M059J (cell line): Measurements from ENCODE around the gene RASA3. TPM values are rescaled to one million over a fixed set of nuclear protein-coding genes. Genes with fewer than 3 reads are reported as not detected.
"Not testable (repeated sequence)": the region's sequence is repeated elsewhere in the genome, so short reads cannot be mapped to it uniquely, and the experiment has no call there.

Experiments
- DNase-seq: peaks from one replicate; pipeline ENCODE4 v3.0.0-alpha.2; 2012; ENCODE audit warnings: low read depth
- total RNA-seq: library from RNA; depleted of rRNA; stranded (reverse); fragments of >200 nt; shearing (Covaris generic); gene quantifications from 2 replicates; pipeline ENCODE4 v1.2.3, GENCODE V29; 2014

Gene RASA3
- total RNA-seq, 1 experiment from 2014 or later = 23.9 TPM

DNA sequence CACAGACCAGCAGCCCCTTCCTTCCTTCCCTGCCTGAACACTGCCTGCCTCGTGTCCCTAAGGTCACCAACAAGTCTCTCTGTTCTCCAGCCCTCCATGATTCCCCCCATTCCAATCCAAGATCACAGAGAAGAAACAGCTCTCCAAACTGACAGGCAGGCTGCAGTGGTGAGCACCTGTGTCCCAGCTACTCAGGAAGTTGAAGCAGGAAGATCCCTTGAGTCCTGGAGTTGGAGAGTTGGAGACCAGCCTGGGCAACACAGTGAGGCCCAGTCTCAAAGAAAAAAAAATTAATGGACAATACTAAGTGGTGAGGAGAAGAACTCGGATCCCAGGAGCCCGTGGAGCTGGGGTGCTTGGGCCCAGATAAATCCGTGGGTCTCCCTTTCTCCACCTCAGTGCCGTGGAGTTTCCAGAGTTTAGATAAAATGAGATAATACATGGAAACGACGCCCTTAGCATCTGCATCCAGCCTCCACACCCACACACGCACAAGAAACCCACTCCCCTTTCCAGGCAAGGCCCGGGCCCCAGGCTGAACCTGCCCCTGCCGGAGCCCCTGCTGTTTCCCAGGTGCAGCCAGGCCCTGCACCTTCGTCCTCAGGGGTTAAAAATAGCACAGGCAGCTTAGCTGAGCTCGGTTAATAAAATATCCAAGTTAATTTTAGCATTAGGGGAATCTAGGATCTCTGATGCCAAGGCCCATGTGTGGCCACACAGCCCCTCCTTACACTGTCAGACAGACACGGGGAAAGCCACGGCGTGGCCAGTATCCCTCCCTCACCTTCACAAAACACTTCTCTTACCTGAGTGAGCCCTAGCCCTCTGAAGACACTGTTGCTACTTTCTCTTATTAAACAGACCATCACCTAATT, 4.7 kb downstream of the RASA3 start:
- no peak for DNase-seq

DNA sequence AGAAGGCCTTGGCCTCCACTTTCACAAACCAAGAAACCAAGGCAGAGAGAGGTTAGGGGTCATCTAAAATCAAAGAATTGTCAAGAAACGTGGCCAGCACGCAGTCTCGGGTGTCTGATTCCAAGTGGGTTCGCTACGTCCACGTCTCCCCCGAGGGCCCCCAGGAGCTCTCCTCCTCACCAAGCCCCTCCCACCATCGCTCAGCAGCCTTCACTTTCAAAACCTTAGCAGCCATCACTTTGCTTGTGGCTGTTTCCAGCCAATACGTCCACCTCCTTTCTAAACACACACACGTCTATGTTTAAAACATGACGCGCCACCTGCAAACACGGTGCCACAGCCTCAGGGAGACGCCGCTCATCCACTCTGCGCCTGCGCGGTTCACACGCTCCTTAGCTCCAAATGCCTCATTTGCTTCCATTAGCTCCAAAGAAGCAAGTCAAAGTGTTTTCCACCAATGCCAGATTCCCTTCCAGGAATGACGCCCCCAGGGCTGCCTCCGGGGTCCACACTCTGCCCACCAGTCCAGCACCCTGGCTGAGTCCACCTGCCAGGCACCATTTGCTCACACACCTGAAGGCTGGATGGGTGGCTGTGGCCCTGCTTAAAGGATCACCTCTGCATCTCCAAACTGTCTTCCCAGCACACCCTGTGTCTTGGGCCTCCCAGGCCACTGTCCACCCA, 5.5 kb downstream of the RASA3 start:
- no peak for DNase-seq

DNA sequence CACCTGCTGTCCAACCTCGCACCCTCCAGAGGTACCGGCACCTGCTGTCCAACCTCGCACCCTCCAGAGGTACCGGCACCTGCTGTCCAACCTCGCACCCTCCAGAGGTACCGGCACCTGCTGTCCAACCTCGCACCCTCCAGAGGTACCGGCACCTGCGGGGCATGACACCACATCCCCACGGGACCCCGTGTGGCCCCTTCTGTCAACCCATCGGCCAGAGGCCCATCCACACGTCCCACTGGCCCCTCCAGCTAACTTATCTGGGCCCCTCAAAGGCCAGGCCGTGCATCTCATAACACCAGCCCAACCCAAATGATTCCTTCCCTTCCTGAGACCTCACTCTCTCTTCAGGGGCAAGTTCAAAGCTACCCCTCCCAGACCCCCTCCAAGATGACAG, 6.3 kb downstream of the RASA3 start:
- not testable (repeated sequence) for DNase-seq

DNA sequence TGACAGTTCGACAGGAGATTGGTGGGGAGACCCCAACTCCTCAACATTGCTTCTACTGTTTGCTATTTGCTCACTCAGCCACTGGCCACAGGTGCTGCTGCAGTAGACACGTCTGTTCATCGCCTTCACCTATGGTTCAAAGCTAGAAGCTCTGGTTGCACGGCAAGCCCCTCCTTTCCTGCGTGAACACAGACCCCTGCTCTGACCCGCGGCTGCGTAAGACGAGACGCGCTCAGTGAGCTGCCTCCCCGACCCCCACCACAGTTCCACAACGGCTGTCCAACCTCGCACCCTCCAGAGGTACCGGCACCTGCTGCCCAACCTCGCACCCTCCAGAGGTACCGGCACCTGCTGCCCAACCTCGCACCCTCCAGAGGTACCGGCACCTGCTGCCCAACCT, 6.8 kb downstream of the RASA3 start:
- DNase-seq = no peak

DNA sequence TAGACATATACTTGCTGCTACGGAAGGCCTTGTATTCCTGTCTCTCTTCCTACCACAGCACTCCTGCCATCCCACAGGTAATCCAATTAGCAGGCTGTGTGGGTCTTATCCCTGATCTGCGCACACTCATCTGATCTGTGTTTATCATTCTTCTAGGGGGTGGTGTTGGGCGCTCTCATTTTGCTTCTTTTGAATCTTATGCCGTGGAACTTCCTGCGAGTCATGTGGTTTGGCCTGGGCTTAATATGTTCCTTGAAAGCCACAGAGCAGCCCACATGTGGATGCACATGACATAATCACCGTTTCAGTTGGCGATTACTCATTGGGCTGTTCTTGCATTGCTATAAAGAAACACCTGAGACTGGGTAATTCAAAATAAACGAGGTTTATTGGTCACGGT, 7.5 kb downstream of the RASA3 start:
- DNase-seq = peak; percentile 78

DNA sequence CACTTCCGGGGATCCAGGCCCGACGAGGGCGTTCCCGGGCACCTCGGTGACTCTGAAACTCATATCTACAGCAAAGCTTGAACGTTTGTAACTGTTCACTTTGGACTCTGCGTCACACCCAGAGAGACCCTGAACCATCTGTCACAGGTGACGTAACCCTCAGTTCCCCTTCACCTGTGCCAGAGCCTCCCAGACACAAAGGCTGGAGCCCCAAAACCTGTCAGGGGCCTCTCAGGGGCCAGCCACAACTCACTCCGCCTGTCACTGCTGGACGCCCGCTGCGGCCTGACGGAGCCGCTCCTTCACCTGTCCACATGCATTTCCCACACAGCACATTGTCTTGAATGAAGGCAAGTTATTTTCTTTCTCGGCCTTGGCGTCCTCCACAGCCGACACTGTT, 8.0 kb downstream of the RASA3 start:
- DNase-seq = no peak

DNA sequence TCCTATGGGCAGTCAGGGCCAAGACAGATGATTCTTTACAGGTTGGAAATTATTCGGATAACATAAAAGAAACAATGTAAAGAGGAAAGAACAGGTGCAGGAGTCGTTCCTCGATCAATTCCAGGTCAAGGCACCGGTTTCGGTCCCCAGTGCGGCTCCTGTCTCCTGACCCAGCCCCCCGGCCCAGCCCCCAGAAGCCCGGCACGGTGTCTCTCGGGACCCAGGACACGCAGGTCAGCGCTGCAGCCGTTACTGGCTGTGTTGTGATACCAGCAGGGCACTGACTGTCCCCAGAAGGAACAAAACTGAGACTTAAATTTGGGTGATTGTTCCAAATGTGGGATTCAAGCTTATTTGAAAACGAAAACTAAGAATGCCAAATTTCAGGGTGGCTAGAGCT, 8.5 kb downstream of the RASA3 start:
- DNase-seq = no peak

DNA sequence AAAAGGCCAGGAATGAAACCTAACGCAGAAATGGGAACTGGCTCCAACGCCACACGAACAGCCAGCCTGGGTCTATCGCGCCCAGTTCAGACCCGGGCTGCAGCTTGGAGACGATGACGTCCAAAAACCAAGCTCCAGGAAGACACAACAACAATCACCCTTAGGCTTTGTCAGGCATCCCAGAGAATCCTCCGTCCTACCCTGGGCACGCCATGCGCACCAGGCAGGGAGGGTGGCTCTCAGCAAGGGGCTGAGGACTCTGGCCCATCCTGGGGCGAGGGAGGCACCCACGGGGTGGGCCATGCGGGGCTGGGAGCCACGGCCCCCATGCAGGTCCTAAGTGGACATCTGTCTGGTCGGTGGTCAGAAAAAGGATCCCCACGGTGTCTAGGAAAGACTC, 9.0 kb downstream of the RASA3 start:
- no peak for DNase-seq

DNA sequence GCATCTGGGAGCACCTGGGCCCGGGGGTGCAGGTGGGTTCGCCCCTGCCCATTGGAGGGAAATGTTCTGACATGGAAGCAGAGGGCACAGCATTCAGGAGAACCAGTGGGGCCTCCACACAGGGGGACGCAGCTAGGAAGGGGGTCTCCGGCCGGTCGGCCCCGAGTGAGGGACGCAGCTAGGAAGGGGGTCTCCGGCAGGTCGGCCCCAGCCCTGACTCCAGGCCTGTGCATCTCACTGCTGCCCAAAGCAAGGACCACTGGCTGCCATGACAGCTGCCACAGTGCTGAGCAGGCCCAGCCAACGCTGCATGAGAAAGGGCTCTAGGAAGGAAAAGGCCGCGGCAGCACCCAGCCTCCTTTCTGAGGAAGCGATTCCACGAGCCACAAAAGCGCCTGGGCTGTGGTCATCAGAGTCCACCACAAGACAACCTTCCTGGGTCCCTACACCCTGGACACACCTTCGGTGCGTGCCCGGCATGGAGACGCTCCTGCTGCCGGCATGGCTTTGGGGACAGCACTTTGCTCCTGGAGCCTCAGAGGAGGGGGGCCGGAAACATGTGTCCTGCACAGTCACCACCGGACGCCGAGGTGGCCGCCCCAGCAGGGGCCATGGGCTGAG, 9.7 kb downstream of the RASA3 start:
- DNase-seq = no peak

DNA sequence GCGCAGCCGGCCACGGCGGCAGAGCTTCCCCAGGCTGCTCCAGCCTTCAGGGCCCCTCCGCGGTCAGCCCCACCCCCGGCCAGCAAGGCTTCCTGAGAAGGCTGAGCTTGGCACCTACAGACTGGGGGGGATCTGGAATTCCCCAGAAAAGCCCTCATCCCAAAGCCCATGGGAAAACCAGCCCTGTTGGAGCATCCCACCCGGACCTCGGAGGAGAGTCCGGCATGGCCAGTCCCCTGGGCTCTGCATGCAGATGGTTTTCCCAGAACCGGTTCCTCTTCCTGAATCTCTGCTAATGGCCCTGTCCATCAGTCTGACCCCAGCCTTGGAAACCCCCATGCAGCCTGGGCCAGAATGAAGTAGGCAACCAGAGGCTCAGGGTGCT, 10.3 kb downstream of the RASA3 start:
- no peak for DNase-seq

DNA sequence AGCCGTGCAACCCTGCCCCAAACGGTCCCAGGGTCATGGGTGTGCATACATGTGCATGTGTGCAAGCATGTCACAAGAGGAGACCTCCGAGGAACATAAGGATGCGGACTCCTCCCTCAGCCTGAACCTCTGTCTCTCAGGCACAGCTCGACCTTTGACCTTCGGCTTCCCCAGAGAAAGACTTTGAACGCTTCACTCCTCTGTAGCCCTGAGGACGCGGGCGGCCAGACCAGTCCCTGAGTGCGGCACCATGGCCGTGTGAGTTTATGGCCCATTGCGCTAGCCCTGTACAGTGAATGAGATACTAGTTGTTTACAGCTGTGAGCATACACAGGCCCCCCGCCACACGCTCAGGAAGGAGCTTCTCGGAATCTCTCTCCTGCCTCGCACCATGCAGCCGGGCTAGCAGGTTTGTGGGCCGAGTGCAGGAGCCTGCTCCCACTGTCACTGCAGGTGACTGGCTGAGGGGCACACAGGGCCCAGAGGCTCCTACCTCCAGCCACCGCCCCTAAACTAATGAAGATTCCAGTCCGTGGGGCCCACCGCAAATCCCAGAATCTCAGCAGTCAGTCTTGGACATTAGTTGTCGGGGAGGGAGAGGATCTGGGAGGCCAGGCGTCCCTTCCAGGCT, 10.8 kb downstream of the RASA3 start:
- no peak for DNase-seq

DNA sequence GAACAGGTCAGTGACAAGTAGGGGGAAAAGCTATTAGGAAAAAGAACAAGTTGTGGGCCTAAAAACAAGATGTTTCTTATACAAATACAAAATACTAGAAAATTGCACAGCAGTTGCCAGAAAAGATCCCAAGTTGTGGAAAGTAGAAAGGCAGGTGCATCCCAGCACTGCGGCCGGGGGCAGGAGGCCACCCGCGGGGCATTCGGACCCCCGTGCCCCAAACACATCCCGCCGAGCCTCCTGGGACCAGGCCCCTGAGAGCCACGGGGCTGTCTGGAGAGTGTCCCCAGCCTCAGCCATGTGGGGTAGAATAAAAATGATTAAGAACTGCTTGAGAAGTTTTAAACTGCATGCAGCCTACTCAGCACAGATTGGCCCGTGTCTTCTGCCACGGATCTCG, 11.4 kb downstream of the RASA3 start:
- DNase-seq = no peak

DNA sequence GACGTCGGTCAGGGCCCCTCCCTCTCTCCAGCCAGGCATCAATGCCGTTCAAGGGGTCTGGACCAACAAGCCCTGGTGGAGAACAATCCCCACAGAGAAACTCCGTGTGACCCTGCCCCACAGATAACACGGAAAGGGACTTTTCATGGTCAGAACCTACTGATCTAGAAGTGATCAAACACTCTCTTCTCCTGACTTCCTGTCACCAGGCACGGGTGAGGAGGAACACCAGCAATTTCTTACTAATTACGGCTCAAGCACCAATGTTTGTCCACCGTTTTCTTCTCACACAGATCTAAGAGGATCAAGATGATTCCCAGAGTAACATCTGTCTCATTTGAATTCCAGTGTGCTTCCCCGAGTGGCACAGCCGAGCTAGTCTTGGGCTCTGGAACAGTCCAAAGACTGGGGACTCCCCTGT, 11.8 kb downstream of the RASA3 start:
- no peak for DNase-seq

DNA sequence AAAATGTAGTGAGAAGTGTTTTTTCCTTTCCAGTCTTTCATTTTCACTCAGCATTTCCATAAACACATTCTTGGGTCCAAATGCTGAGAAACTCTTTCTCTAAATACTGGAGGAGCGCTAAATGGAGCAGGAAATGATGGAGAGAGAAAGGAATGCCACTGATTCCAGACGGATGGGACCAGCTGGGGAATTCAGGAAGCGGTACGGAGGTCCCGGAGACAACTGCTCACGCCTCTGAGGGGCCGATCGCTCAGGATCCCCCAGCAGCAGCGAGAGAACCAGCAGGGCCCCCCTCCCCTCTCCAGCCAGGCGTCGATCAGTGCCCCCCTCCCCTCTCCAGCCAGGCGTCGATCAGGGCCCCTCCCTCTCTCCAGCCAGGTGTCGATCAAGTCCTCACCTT, 13.2 kb downstream of the RASA3 start:
- DNase-seq = peak; percentile 87

DNA sequence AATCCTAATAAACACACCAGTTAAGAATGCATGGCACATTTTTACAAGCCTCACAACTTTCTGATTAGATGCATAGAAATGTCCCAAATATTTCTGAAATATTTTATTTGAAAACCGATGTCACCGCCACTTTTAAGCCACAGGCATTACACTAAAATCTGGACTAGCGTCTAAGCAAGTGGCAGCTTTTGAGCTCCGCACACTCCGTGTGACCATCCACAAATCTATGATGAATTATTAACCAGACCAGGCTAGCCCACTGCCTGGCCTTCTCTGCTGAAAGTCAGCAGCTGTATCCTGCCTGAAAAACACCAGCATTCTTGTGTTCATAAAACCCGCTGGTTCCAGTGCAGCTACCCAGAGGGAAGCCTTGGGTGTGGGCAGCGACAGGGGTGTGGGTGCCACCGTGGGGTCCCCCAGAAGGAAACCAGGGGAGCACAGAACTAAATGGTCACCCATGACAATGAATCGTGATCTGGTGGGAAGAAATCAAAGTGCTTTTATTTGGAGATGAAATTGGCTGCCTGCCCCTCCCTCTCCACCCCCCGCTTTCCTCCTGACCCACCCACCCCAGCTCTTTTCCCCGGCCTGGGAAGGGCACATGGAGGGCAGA, 13.8 kb downstream of the RASA3 start:
- peak; percentile 52 for DNase-seq

DNA sequence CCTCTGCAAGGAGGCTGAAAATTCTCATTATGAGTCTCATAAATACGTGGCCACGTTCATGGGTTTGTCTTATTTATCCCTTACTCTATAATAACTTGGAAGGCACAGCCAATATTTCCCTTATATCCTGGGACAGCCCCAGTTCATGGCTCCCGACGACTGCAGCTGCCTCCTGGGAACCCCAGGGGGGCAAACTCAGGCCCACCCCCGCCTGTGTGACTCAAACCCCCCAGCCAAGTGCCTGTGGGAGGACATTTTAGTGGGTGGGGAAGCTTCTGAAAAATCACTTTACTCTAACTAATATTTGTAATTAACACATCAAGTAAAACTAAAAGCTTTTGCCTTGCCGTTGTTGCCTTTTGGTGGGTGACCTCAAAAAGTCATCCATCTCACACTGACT, 14.3 kb downstream of the RASA3 start:
- DNase-seq = no peak

DNA sequence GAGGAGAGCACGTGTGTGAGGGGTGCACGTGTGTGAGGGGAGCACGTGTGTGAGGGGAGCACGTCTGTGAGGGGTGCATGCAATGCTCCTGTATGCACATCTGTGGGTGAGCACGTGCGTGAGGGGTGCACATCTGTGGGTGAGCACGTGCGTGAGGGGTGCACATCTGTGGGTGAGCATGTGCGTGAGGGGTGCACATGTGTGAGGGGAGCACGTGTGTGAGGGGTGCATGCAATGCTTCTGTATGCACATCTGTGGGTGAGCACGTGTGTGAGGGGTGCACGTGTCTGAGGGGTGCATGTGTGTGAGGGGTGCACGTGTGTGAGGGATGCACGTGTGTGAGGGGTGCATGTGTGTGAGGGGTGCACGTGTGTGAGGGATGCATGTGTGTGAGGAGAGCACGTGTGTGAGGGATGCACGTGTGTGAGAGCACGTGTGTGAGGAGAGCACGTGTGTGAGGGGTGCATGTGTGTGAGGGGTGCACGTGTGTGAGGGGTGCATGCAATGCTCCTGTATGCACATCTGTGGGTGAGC, 15.0 kb downstream of the RASA3 start:
- not testable (repeated sequence) for DNase-seq

DNA sequence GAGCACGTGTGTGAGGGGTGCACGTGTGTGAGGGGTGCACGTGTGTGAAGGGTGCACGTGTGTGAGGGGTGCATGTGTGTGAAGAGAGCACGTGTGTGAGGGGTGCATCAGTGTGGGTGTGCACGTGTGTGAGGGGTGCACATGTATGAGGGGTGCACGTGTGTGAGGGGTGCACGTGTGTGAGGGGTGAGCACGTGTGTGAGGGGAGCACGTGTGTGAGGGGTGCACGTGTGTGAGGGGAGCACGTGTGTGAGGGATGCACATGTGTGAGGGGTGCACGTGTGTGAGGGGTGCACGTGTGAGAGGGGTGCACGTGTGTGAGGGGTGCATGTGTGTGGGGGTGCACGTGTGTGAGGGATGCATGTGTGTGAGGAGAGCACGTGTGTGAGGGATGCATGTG, 15.7 kb downstream of the RASA3 start:
- no peak for DNase-seq

DNA sequence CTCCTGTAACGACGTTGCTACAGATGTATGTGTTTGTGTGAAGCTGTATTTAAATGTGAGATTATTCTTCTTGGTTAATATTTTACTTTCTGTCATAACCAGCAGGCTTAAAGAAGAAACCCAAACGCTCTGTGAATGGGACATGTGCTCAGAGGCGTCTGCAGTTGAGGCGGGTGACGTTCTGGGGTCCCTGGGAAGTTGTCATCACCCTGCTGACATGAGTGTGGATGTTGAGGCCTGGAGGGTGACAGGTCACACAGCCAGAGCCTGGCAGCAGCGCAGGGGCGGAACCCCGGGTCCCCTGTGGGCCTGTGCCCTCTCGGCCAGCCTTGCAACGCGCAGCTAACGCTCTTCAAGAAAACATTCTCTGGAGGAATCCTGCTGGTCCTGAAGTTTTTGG, 16.6 kb downstream of the RASA3 start:
- no peak for DNase-seq

DNA sequence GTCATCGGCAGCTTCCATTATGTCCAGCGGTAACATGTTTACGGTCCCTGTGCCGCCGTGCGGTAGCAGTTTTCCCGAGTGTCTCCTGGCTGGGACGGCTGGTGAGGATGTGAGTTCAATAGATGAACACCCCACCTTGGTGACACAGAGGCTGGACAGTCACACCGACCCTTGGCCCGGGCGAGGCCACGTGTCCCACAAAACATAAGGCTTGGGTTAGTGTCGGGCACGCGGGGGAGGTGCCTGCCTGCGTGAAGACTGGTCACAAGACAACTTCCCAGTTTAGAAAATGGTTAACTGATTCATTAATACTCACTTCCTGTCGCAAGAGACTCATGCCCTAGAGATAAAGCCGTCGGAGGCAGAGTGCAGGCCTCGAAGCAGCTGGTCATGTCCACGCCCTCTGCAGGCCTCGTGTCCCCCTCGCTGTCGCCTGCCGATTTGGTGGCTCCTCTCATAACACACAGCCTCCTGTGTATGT, 17.2 kb downstream of the RASA3 start:
- DNase-seq = peak; percentile 81

DNA sequence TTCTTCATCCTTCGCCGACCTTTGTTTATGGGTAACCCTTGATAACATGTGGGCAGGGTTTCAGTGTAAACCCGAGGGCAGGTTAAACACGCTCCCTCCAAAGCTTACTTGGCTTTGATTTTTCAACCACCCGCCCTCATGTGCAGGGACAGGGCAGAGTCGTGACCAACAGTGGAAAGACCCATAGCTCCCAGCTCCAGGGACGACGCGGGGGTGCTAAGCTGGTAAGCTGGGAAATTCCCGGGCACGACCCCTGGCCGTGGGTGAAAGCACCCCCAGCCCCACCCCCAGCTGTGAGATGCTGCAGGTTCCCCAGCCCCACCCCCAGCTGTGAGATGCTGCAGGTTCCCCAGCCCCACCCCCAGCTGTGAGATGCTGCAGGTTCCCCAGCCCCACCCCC, 17.8 kb downstream of the RASA3 start:
- not testable (repeated sequence) for DNase-seq
